Tibial nerve (tissue), 3 donors: Measurements from ENCODE around the gene SIVA1.

Source experiments
- CTCF ChIP-seq, 5 experiments: fragments of 200-600 bp in 3 of 5; fragments of 450-650 bp in 2 of 5; sonication (generic) in 3 of 5; IDR thresholded peaks; one replicate each; pipeline ENCODE4 v1.5.1; 2016 to 2019; ENCODE audit warnings: antibody characterized with exemption in 5 of 5, mild to moderate bottlenecking in 3 of 5, moderate library complexity in 2 of 5
- POLR2A ChIP-seq, 2 donors: fragments of 450-650 bp; IDR thresholded peaks; one replicate each; pipeline ENCODE4 v1.6.1; 2017; ENCODE audit warnings: antibody characterized with exemption in 2 of 2, mild to moderate bottlenecking in 2 of 2, moderate library complexity in 2 of 2

GRCh38 chr14:104714066-104714465 lies 38.9 kb upstream of the SIVA1 start:
- no peak for TF ChIP-seq POLR2A (IDR thresholded peaks at IDR 0.05)
- TF ChIP-seq CTCF (IDR thresholded peaks at IDR 0.05) = no peak
